LNCAP (cell line): ENCODE results near the gene DMD.

Source experiments
- CTCF ChIP-seq: fragments of 450-650 bp; IDR thresholded peaks from 2 replicates; pipeline ENCODE4 v1.5.1; 2017; ENCODE audit warnings: mild to moderate bottlenecking

The DMD gene

GRCh38 chrX:31123335-31123734, 2088.0 kb downstream of the DMD start:
- no peak for TF ChIP-seq CTCF

GRCh38 chrX:31117266-31117665, 2094.1 kb downstream of the DMD start:
- TF ChIP-seq CTCF: no peak

GRCh38 chrX:31115398-31115797, 2096.0 kb downstream of the DMD start:
- no peak for TF ChIP-seq CTCF

- no peak for TF ChIP-seq CTCF
Observed at GRCh38 chrX:31114858-31115257, 2096.5 kb downstream of the DMD start.

- TF ChIP-seq CTCF: no peak
Observed at GRCh38 chrX:31112226-31112999, 2098.9 kb downstream of the DMD start.

- TF ChIP-seq CTCF: no peak
Observed at GRCh38 chrX:31110657-31111056, 2100.7 kb downstream of the DMD start.

- no peak for TF ChIP-seq CTCF
Observed at GRCh38 chrX:31099536-31100090, 2111.7 kb downstream of the DMD start.

GRCh38 chrX:31098079-31098478, 2113.3 kb downstream of the DMD start:
- TF ChIP-seq CTCF: no peak
